Activated CD8-positive, alpha-beta memory T cell treated with anti-CD3 and anti-CD28 coated beads, Interleukin-2, amount 50 U/mL, for 24 hours (primary cell): ENCODE measurements around the gene FBXL15.
"Not testable (repeated sequence)": the region's sequence is repeated elsewhere in the genome, so short reads cannot be mapped to it uniquely, and the experiment has no call there.

Experiments used
- DNase-seq: peaks from one replicate; pipeline ENCODE4 v3.0.0-alpha.2; 2020; ENCODE audit errors: extremely low read depth

Gene FBXL15

GRCh38 chr10:102429468-102429867 is 8.8 kb downstream of the FBXL15 start:
- DNase-seq, result no peak

GRCh38 chr10:102431452-102432124 is 11.0 kb downstream of the FBXL15 start:
- DNase-seq, result no peak

- peak; percentile 90 for DNase-seq
Measured at GRCh38 chr10:102432162-102432950, 11.7 kb downstream of the FBXL15 start, which contains the start of gene CUEDC2. Gene CUEDC2, minus strand, starts transcription at chr10:102432574. Its CDS starts 7,386 bp downstream, at chr10:102425188.

- no peak for DNase-seq
Measured at GRCh38 chr10:102433619-102434046, 13.0 kb downstream of the FBXL15 start.

GRCh38 chr10:102434394-102435132 is 13.9 kb downstream of the FBXL15 start:
- DNase-seq, result no peak

- DNase-seq, result no peak
Measured at GRCh38 chr10:102435133-102435497, 14.5 kb downstream of the FBXL15 start.

- no peak for DNase-seq
Measured at GRCh38 chr10:102435529-102436233, 15.0 kb downstream of the FBXL15 start.

- no peak for DNase-seq
Measured at GRCh38 chr10:102436312-102436711, 15.7 kb downstream of the FBXL15 start.

- no peak for DNase-seq
Measured at GRCh38 chr10:102437515-102437914, 16.9 kb downstream of the FBXL15 start.

GRCh38 chr10:102438374-102438773 is 17.7 kb downstream of the FBXL15 start:
- no peak for DNase-seq

GRCh38 chr10:102444851-102445250 is 24.2 kb downstream of the FBXL15 start:
- no peak for DNase-seq

- DNase-seq, result peak; percentile 65
Measured at GRCh38 chr10:102449321-102450123, 28.9 kb downstream of the FBXL15 start.

- DNase-seq, result no peak
Measured at GRCh38 chr10:102450124-102450373, 29.4 kb downstream of the FBXL15 start.

- DNase-seq, result peak; percentile 44
Measured at GRCh38 chr10:102450374-102451104, 29.9 kb downstream of the FBXL15 start.

GRCh38 chr10:102451105-102451969 is 30.7 kb downstream of the FBXL15 start, which contains the start of gene C10orf95:
Gene C10orf95, minus strand, starts transcription at chr10:102451543. Its CDS starts 450 bp downstream, at chr10:102451093.
- no peak for DNase-seq

- peak; percentile 35 for DNase-seq
Measured at GRCh38 chr10:102452672-102453340, 32.2 kb downstream of the FBXL15 start.

- no peak for DNase-seq
Measured at GRCh38 chr10:102453502-102453901, 32.9 kb downstream of the FBXL15 start.

GRCh38 chr10:102454662-102455487 is 34.2 kb downstream of the FBXL15 start:
- DNase-seq, result not testable (repeated sequence)
